Loucy (cell line): ENCODE measurements around the gene SAMD13.

Source experiments
- H2AFZ ChIP-seq: fragments of 200-600 bp; sonication (generic); 2 replicates; pipeline ENCODE4 v1.6.0; 2016; ENCODE audit warnings: antibody characterized with exemption, mild to moderate bottlenecking, low read length, moderate library complexity
- H3F3A ChIP-seq: fragments of 200-600 bp; 2 replicates; pipeline ENCODE4 v1.6.0; 2016; ENCODE audit warnings: antibody characterized with exemption, low read depth, mild to moderate bottlenecking
- H3K27me3 ChIP-seq: fragments of 200-600 bp; sonication (generic); 2 replicates; pipeline ENCODE4 v1.6.1; 2014; ENCODE audit warnings: low read length, mild to moderate bottlenecking; ENCODE audit not compliant: insufficient read depth, poor library complexity, severe bottlenecking
- H3K36me3 ChIP-seq: fragments of 200-600 bp; sonication (generic); 2 replicates; pipeline ENCODE4 v1.6.1; 2016; ENCODE audit warnings: low read length; ENCODE audit not compliant: insufficient read depth
- H3K4me1 ChIP-seq: fragments of 200-600 bp; sonication (generic); 2 replicates; pipeline ENCODE4 v1.5.1; 2014; ENCODE audit warnings: low read length, mild to moderate bottlenecking; ENCODE audit not compliant: insufficient read depth, poor library complexity, severe bottlenecking
- H3K4me2 ChIP-seq: fragments of 200-600 bp; sonication (generic); 2 replicates; pipeline ENCODE4 v1.6.0; 2014; ENCODE audit warnings: antibody characterized with exemption, low read length, low read depth, mild to moderate bottlenecking; ENCODE audit not compliant: poor library complexity, severe bottlenecking
- H3K4me3 ChIP-seq: fragments of 200-600 bp; sonication (generic); 2 replicates; pipeline ENCODE4 v1.5.1; 2014; ENCODE audit warnings: low read length, mild to moderate bottlenecking, mixed read lengths; ENCODE audit not compliant: poor library complexity, severe bottlenecking
- H3K79me2 ChIP-seq: fragments of 200-600 bp; sonication (generic); 2 replicates; pipeline ENCODE4 v1.6.1; 2014; ENCODE audit warnings: low read length; ENCODE audit not compliant: insufficient read depth
- H3K9ac ChIP-seq: fragments of 200-600 bp; sonication (generic); 2 replicates; pipeline ENCODE4 v1.6.0; 2014; ENCODE audit warnings: mild to moderate bottlenecking, low read depth, low read length, moderate library complexity; ENCODE audit not compliant: poor library complexity, severe bottlenecking
- H3K9me2 ChIP-seq: fragments of 200-600 bp; sonication (generic); replicated peaks from 2 replicates; pipeline ENCODE4 v1.6.1; 2016; ENCODE audit warnings: low read depth, low read length, mixed read lengths
- H3K9me3 ChIP-seq: fragments of 200-600 bp; sonication (generic); 2 replicates; pipeline ENCODE4 v1.6.1; 2014; ENCODE audit warnings: mild to moderate bottlenecking, antibody characterized with exemption, low read length, low read depth; ENCODE audit not compliant: insufficient read depth
- H4K20me1 ChIP-seq: fragments of 200-600 bp; sonication (generic); 2 replicates; pipeline ENCODE4 v1.6.0; 2014; ENCODE audit warnings: antibody characterized with exemption, low read length, mild to moderate bottlenecking; ENCODE audit not compliant: insufficient read depth, poor library complexity, severe bottlenecking
- EZH2phosphoT487 ChIP-seq: fragments of 200-600 bp; IDR thresholded peaks from 2 replicates; pipeline ENCODE4 v1.6.1; 2018; ENCODE audit warnings: antibody characterized with exemption, mild to moderate bottlenecking, moderate library complexity, borderline replicate concordance
- TF ChIP-seq, protein P1 (sequence below): fragments of 200-600 bp; sonication (generic); conservative IDR thresholded peaks from 2 replicates; pipeline ENCODE4 v1.5.1; 2014; ENCODE audit warnings: mild to moderate bottlenecking, antibody characterized with exemption, low read length

Gene SAMD13

DNA sequence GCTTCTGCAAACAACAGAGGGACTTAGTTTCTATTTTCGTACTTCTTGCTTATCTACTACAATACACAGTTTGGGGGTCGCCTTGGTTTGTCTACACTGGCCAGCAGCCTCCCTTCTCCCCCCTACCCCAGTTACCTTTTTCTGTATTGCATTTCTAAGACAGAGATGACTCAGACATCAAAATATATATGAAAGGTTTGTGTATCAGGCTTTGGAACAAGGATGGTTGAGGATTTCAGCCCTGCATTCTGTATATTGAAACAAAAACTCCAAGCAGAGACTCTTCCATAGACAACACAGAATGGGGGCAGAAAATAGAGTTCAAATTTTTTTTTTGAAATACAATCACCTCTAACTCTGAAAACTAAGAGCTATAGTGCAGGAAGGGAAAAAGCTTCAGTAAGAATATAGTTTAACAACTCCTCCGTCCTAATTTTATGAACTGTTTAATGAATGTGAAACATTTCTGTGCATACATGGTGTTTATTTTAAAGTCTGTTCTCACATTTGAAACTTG, 1.9 kb downstream of the SAMD13 start:
- Histone ChIP-seq H3K4me2 (peak overlapping the region; percentile 87), H3K36me3 (no peaks in the 10 kb centered on the region), H3K27me3 (no peaks in the 10 kb centered on the region), H4K20me1 (no peaks in the 10 kb centered on the region), H3K79me2 (peaks cover 34% of the 10 kb centered on the region), H3K4me1 (peaks cover 55% of the 10 kb centered on the region), H3F3A (no peaks in the 10 kb centered on the region), H3K9me2 (no peaks in the 10 kb centered on the region), H3K9ac (peak overlapping the region; percentile 97), H3K4me3 (peak overlapping the region; percentile 94), H3K9me3 (peaks cover 14% of the 10 kb centered on the region), H2AFZ (peak overlapping the region; percentile 68)
- TF ChIP-seq EZH2phosphoT487 = no peak
- TF ChIP-seq, protein P1, sequence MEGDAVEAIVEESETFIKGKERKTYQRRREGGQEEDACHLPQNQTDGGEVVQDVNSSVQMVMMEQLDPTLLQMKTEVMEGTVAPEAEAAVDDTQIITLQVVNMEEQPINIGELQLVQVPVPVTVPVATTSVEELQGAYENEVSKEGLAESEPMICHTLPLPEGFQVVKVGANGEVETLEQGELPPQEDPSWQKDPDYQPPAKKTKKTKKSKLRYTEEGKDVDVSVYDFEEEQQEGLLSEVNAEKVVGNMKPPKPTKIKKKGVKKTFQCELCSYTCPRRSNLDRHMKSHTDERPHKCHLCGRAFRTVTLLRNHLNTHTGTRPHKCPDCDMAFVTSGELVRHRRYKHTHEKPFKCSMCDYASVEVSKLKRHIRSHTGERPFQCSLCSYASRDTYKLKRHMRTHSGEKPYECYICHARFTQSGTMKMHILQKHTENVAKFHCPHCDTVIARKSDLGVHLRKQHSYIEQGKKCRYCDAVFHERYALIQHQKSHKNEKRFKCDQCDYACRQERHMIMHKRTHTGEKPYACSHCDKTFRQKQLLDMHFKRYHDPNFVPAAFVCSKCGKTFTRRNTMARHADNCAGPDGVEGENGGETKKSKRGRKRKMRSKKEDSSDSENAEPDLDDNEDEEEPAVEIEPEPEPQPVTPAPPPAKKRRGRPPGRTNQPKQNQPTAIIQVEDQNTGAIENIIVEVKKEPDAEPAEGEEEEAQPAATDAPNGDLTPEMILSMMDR = no peak

DNA sequence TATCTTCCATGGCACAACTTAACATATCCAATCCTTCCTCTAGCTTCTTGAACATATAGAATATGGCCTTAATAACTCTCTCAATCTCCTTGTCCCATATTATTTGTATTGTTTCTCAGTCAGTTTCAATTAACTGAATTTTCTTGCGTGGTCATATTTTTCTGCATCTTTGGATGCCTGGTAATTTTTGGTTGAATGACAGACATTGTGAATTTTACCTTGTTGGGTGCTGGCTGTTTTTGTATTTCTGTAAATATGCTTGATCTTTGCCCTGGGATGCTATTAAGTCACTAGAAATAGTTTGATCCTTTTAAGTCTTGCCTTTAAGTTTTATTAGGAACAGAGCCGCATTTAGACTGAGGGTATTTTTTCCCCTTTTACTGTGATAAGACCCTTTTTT, 5.9 kb downstream of the SAMD13 start:
- no peaks in the 10 kb centered on the region for H3K36me3 ChIP-seq
- H3K79me2 ChIP-seq = peaks cover 5% of the 10 kb centered on the region

DNA sequence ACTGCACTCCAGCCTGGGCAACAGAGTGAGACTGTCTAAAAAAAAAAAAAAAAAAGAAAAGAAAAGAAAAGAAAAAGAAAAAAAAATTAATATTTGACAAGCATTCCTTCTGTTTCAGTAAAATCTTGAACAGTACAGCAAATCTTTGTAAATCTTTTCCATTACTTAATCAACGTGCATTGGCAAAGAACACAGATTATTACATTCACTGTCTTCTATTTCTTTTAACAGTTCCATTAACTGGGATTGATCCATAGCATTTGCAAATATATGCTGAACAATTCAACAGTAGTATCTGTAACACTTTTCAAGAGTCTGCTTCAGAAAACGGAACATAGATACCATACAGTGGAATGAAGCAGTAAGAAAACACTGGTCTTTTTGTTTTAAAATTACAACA, 9.8 kb downstream of the SAMD13 start:
- TF ChIP-seq, protein P1 = no peak
- no peak for TF ChIP-seq EZH2phosphoT487

More for the DNA sequence above, 5.9 kb downstream of the SAMD13 start:
- H3K4me1 ChIP-seq = peaks cover 27% of the 10 kb centered on the region
- no peaks in the 10 kb centered on the region for H3K9me2 ChIP-seq
- H2AFZ ChIP-seq = no peak overlapping the region
- H3K9me3 ChIP-seq = peaks cover 14% of the 10 kb centered on the region
- TF ChIP-seq, protein P1 = no peak
- TF ChIP-seq EZH2phosphoT487 = no peak
- H3K4me3 ChIP-seq = no peak overlapping the region
- H3K9ac ChIP-seq = no peak overlapping the region
- H3F3A ChIP-seq = no peaks in the 10 kb centered on the region
- no peaks in the 10 kb centered on the region for H3K27me3 ChIP-seq
- H4K20me1 ChIP-seq = no peaks in the 10 kb centered on the region
- H3K4me2 ChIP-seq = no peak overlapping the region

More for the DNA sequence above, 9.8 kb downstream of the SAMD13 start:
- Histone ChIP-seq H2AFZ (no peak overlapping the region), H3K9me3 (peaks cover 18% of the 10 kb centered on the region), H4K20me1 (no peaks in the 10 kb centered on the region), H3K4me1 (peaks cover 5% of the 10 kb centered on the region), H3F3A (no peaks in the 10 kb centered on the region), H3K27me3 (no peaks in the 10 kb centered on the region), H3K4me2 (no peak overlapping the region), H3K36me3 (no peaks in the 10 kb centered on the region), H3K79me2 (no peaks in the 10 kb centered on the region; the same call in 1 of the 2 replicates), H3K4me3 (no peak overlapping the region), H3K9me2 (no peaks in the 10 kb centered on the region), H3K9ac (no peak overlapping the region)
